Measurements from ENCODE around the gene GNAL.

The GNAL gene

GRCh38 chr18:11874676-11875075, 185.6 kb downstream of the GNAL start:
- H3K27ac ChIP-seq (ENCODE audit: low read length): no peak overlapping the region

GRCh38 chr18:11877497-11878135, 188.6 kb downstream of the GNAL start:
- Histone ChIP-seq H3K9ac (ENCODE audit: low read depth, low read length) (no peak overlapping the region), H3K9me3 (ENCODE audit: insufficient read depth, low read length, severe bottlenecking) (no peaks in the 10 kb centered on the region), H4K20me1 (ENCODE audit: insufficient read depth, low read length) (no peaks in the 10 kb centered on the region), H3K27ac (ENCODE audit: low read length) (no peak overlapping the region), H3K27me3 (ENCODE audit: insufficient read depth, low read length, poor library complexity) (no peaks in the 10 kb centered on the region), H3K4me2 (ENCODE audit: insufficient read depth, low read length) (no peak overlapping the region), H2AFZ (ENCODE audit: low read depth, low read length) (no peak overlapping the region), H3K4me3 (ENCODE audit: low read depth in 1 of 2, low read length in 2 of 2) (no peak overlapping the region), H3K36me3 (ENCODE audit: insufficient read depth, low read length) (0 out of 2 replicates have a peak, but pooled peaks cover 3% of the 10 kb centered on the region), H3K79me2 (ENCODE audit: insufficient read depth, low read length) (no peaks in the 10 kb centered on the region), H3K4me1 (ENCODE audit: insufficient read depth, low read length) (no peaks in the 10 kb centered on the region)
- ATAC-seq (ENCODE audit: insufficient read depth, low read depth): no peak
- no peak for TF ChIP-seq EZH2 (IDR thresholded peaks at IDR 0.05; ENCODE audit: borderline replicate concordance, low read depth, low read length, severe bottlenecking)
- TF ChIP-seq CTCF (IDR thresholded peaks at IDR 0.05; ENCODE audit: borderline replicate concordance, extremely low read depth, low read length, poor library complexity, severe bottlenecking): no peak
- no peak for DNase-seq

More at GRCh38 chr18:11874676-11875075, 185.6 kb downstream of the GNAL start:
- no peaks in the 10 kb centered on the region for H4K20me1 ChIP-seq (ENCODE audit: insufficient read depth, low read length)
- no peak for DNase-seq
- no peak overlapping the region for H3K9ac ChIP-seq (ENCODE audit: low read depth, low read length)
- no peak; the same call in 2 of the 3 replicates for ATAC-seq (ENCODE audit: insufficient read depth, low read depth)
- TF ChIP-seq EZH2 (IDR thresholded peaks at IDR 0.05; ENCODE audit: borderline replicate concordance, low read depth, low read length, severe bottlenecking): no peak
- no peak for TF ChIP-seq CTCF (IDR thresholded peaks at IDR 0.05; ENCODE audit: borderline replicate concordance, extremely low read depth, low read length, poor library complexity, severe bottlenecking)
- H3K4me2 ChIP-seq (ENCODE audit: insufficient read depth, low read length): no peak overlapping the region
- H3K4me3 ChIP-seq (ENCODE audit: low read depth in 1 of 2, low read length in 2 of 2): no peak overlapping the region
- no peaks in the 10 kb centered on the region for H3K9me3 ChIP-seq (ENCODE audit: insufficient read depth, low read length, severe bottlenecking)
- no peaks in the 10 kb centered on the region for H3K79me2 ChIP-seq (ENCODE audit: insufficient read depth, low read length)
- no peaks in the 10 kb centered on the region for H3K4me1 ChIP-seq (ENCODE audit: insufficient read depth, low read length)
- 0 out of 2 replicates have a peak, but pooled peaks cover 3% of the 10 kb centered on the region for H3K36me3 ChIP-seq (ENCODE audit: insufficient read depth, low read length)
- H2AFZ ChIP-seq (ENCODE audit: low read depth, low read length): no peak overlapping the region
- H3K27me3 ChIP-seq (ENCODE audit: insufficient read depth, low read length, poor library complexity): no peaks in the 10 kb centered on the region

GRCh38 chr18:11880586-11881304, 191.7 kb downstream of the GNAL start:
- Histone ChIP-seq H3K27me3 (ENCODE audit: insufficient read depth, low read length, poor library complexity) (no peaks in the 10 kb centered on the region), H3K79me2 (ENCODE audit: insufficient read depth, low read length) (no peaks in the 10 kb centered on the region), H4K20me1 (ENCODE audit: insufficient read depth, low read length) (no peaks in the 10 kb centered on the region), H3K4me3 (ENCODE audit: low read depth in 1 of 2, low read length in 2 of 2) (no peak overlapping the region), H3K9ac (ENCODE audit: low read depth, low read length) (no peak overlapping the region), H2AFZ (ENCODE audit: low read depth, low read length) (no peak overlapping the region), H3K27ac (ENCODE audit: low read length) (no peak overlapping the region), H3K4me1 (ENCODE audit: insufficient read depth, low read length) (no peaks in the 10 kb centered on the region), H3K36me3 (ENCODE audit: insufficient read depth, low read length) (peaks cover 21% of the 10 kb centered on the region), H3K9me3 (ENCODE audit: insufficient read depth, low read length, severe bottlenecking) (no peaks in the 10 kb centered on the region), H3K4me2 (ENCODE audit: insufficient read depth, low read length) (no peak overlapping the region)
- DNase-seq: no peak
- no peak for TF ChIP-seq CTCF (IDR thresholded peaks at IDR 0.05; ENCODE audit: borderline replicate concordance, extremely low read depth, low read length, poor library complexity, severe bottlenecking)
- TF ChIP-seq EZH2 (IDR thresholded peaks at IDR 0.05; ENCODE audit: borderline replicate concordance, low read depth, low read length, severe bottlenecking): no peak
- ATAC-seq (ENCODE audit: insufficient read depth, low read depth): no peak

Measured in DND-41 (cell line).